DND-41 (cell line): Measurements from ENCODE around the gene SMIM1.

ENCODE experiments used
- ATAC-seq: fragments of 200-7000 bp; cut with Tn5 transposase; 3 replicates; pipeline ENCODE4 v1.9.1; 2021; ENCODE audit warnings: low read depth; ENCODE audit not compliant: insufficient read depth
- DNase-seq: peaks from one replicate; pipeline ENCODE4 v3.0.0-alpha.2; 2020
- H2AFZ ChIP-seq: 2 replicates; pipeline ENCODE4 v1.6.0; 2012; ENCODE audit warnings: low read depth, low read length
- H3K27ac ChIP-seq: 2 replicates; pipeline ENCODE4 v1.5.1; 2012; ENCODE audit warnings: low read length, inconsistent platforms
- H3K27me3 ChIP-seq: fragments of 200-600 bp; sonication (generic); 2 replicates; pipeline ENCODE4 v1.6.0; 2012; ENCODE audit warnings: low read length, mild to moderate bottlenecking, inconsistent platforms; ENCODE audit not compliant: insufficient read depth, poor library complexity
- H3K36me3 ChIP-seq: 2 replicates; pipeline ENCODE4 v1.5.1; 2012; ENCODE audit warnings: low read length, inconsistent platforms; ENCODE audit not compliant: insufficient read depth
- H3K4me1 ChIP-seq: 2 replicates; pipeline ENCODE4 v1.5.1; 2012; ENCODE audit warnings: mild to moderate bottlenecking, low read length; ENCODE audit not compliant: insufficient read depth
- H3K4me2 ChIP-seq: 2 replicates; pipeline ENCODE4 v1.6.0; 2012; ENCODE audit warnings: mild to moderate bottlenecking, moderate library complexity, low read length, inconsistent platforms; ENCODE audit not compliant: insufficient read depth
- H3K4me3 ChIP-seq, 2 experiments: fragments of 200-600 bp in 1 of 2; shearing (Covaris generic) in 1 of 2; 2 replicates each; pipeline ENCODE4 v1.5.1; 2012 to 2016; ENCODE audit warnings: inconsistent platforms in 2 of 2, low read length in 2 of 2, mild to moderate bottlenecking in 2 of 2, low read depth in 1 of 2, moderate library complexity in 1 of 2
- H3K79me2 ChIP-seq: 2 replicates; pipeline ENCODE4 v1.6.0; 2012; ENCODE audit warnings: low read length, inconsistent platforms; ENCODE audit not compliant: insufficient read depth
- H3K9ac ChIP-seq: 2 replicates; pipeline ENCODE4 v1.6.0; 2012; ENCODE audit warnings: low read depth, mild to moderate bottlenecking, inconsistent platforms, low read length, moderate library complexity
- H3K9me3 ChIP-seq: 2 replicates; pipeline ENCODE4 v1.5.1; 2012; ENCODE audit warnings: low read length, moderate library complexity, mild to moderate bottlenecking, inconsistent platforms; ENCODE audit not compliant: insufficient read depth, severe bottlenecking
- H4K20me1 ChIP-seq: 2 replicates; pipeline ENCODE4 v1.6.0; 2012; ENCODE audit warnings: low read length; ENCODE audit not compliant: insufficient read depth
- EZH2 ChIP-seq: IDR thresholded peaks from 3 replicates; pipeline ENCODE4 v1.6.1; 2012; ENCODE audit warnings: borderline replicate concordance, low read depth, mild to moderate bottlenecking, moderate library complexity, low read length, inconsistent platforms; ENCODE audit not compliant: severe bottlenecking
- TF ChIP-seq, protein P1 (sequence below): IDR thresholded peaks from 2 replicates; pipeline ENCODE4 v1.5.1; 2012; ENCODE audit warnings: borderline replicate concordance, low read length, moderate library complexity, mild to moderate bottlenecking; ENCODE audit not compliant: poor library complexity, severe bottlenecking; ENCODE audit errors: extremely low read depth

Gene SMIM1

DNA sequence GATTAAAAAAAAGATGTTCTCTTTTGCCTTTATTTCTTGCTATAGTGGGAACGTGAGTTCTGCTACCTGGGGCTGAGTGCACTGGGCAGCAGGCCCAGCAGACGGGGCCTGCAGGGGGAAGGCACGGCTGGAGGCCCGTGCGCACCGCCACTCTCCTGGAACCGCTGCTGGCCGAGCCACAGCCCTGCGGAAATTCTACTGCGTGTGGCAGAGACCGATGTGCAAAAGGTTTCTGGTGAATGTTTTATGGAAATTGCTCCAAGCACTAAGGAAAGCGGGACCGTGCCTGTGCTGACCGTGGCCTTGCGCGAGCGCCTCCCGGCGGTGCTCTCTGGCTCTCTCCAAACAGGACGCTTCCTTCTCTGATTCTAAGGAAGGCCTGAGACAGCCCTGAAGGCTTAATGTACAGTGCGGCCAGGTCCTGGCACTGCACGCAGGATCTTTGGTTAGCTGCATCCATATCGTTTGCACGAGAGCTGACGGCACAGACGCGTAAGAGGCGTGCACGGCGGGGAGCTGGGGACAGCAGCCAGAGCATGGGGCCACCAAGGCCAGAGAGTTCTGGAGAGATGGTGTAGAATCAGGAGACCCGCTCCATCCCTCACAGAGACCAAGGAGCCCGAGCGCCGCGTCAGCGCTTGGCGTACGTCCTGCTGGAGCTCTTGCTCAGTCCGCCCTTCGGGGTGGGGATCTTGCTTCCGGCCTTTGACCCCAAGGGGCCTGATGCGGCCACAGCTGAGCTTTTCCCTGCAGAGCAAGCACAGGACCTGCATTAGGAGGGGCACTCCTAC lies 42.4 kb downstream of the SMIM1 start:
- H3K27ac ChIP-seq = no peak overlapping the region
- peaks cover 12% of the 10 kb centered on the region for H3K36me3 ChIP-seq
- no peak for ATAC-seq
- TF ChIP-seq EZH2 = no peak
- TF ChIP-seq, protein P1, sequence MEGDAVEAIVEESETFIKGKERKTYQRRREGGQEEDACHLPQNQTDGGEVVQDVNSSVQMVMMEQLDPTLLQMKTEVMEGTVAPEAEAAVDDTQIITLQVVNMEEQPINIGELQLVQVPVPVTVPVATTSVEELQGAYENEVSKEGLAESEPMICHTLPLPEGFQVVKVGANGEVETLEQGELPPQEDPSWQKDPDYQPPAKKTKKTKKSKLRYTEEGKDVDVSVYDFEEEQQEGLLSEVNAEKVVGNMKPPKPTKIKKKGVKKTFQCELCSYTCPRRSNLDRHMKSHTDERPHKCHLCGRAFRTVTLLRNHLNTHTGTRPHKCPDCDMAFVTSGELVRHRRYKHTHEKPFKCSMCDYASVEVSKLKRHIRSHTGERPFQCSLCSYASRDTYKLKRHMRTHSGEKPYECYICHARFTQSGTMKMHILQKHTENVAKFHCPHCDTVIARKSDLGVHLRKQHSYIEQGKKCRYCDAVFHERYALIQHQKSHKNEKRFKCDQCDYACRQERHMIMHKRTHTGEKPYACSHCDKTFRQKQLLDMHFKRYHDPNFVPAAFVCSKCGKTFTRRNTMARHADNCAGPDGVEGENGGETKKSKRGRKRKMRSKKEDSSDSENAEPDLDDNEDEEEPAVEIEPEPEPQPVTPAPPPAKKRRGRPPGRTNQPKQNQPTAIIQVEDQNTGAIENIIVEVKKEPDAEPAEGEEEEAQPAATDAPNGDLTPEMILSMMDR = no peak
- no peak overlapping the region for H2AFZ ChIP-seq
- no peak for DNase-seq
- H4K20me1 ChIP-seq = no peaks in the 10 kb centered on the region
- no peak overlapping the region for H3K4me3 ChIP-seq
- H3K9me3 ChIP-seq = no peaks in the 10 kb centered on the region
- H3K4me2 ChIP-seq = no peak overlapping the region
- H3K27me3 ChIP-seq = no peaks in the 10 kb centered on the region
- H3K4me1 ChIP-seq = no peaks in the 10 kb centered on the region
- H3K79me2 ChIP-seq = no peaks in the 10 kb centered on the region
- H3K9ac ChIP-seq = no peak overlapping the region

DNA sequence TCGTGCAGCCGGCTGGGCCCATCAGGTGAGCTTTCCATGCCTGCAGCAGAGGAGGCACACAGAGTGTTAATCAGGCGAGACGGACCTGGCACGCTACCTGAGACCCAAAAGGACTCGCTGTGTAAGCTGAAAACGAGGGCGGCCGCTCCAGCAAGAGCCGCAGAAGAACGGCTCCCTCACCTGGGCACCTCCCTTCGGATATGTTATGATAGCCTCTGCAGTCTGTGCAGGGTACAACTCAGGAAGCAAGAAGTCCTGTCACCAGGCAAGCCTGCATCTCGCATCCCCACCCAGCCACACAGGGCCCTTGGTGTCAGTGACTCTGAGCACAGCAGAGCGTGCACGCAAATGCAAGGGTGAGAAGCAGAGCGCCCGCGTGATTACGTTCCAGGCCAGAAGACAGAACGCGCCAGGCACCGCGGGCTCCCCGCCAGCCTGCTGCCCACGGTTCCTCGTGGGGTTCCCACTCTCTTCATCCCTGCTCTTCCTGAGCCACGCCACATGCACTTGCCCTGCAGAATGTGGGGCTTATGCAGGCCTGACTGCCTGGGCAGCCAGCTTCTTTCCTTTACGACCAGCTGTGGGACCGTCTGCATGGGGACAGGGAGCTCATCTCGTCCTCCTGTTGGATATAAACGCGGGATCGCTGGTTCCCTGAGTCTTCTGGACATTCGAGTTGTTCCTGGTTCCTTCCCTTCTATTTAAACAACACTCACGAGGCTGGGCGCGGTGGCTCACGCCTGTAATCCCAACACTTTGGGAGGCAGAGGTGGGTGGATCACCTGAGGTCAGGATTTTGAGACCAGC lies 44.0 kb downstream of the SMIM1 start:
- Histone ChIP-seq H3K27me3 (no peaks in the 10 kb centered on the region), H3K4me2 (no peak overlapping the region), H3K4me3 (no peak overlapping the region), H4K20me1 (no peaks in the 10 kb centered on the region), H3K79me2 (no peaks in the 10 kb centered on the region), H3K9ac (no peak overlapping the region), H2AFZ (no peak overlapping the region), H3K9me3 (no peaks in the 10 kb centered on the region), H3K4me1 (no peaks in the 10 kb centered on the region), H3K36me3 (peaks cover 26% of the 10 kb centered on the region), H3K27ac (no peak overlapping the region)
- ATAC-seq (no peak), DNase-seq (no peak)
- no peak for TF ChIP-seq EZH2
- TF ChIP-seq, protein P1 = no peak

DNA sequence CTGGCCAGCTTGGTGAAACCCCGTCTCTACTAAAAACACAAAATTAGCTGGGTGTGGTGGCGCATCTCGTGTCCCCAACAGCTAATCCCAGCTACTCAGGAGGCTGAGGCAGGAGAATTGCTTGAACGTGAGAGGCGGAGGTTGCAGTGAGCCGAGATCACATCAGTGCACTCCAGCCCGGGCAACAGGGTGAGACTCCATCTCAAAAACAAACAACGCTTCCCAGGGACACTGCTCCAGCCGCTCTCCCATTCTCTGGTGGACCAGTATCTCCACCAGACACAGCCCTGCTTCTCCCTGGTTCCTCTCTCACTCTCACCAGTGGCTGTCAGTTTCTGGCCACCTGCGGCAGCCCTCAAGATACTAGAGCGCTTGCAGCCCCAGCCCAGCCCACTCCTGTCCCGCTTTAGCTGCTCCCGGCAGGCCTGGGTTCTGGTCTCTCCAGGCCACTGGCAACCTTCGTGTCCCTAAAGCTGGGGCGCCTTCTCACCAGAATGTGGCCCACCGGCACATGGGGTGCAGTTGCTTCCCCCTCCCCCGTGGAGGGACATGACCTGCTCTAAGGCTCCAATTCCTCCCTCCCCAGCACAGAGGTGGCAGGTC lies 44.7 kb downstream of the SMIM1 start:
- Histone ChIP-seq H3K79me2 (no peaks in the 10 kb centered on the region), H3K36me3 (peaks cover 33% of the 10 kb centered on the region), H3K4me2 (no peak overlapping the region), H2AFZ (no peak overlapping the region), H3K27me3 (no peaks in the 10 kb centered on the region), H3K4me1 (no peaks in the 10 kb centered on the region), H3K27ac (no peak overlapping the region), H3K9ac (no peak overlapping the region), H4K20me1 (no peaks in the 10 kb centered on the region), H3K9me3 (no peaks in the 10 kb centered on the region), H3K4me3 (no peak overlapping the region)
- TF ChIP-seq, protein P1 = no peak
- no peak for TF ChIP-seq EZH2
- ATAC-seq (no peak), DNase-seq (no peak)
